Measurements from ENCODE around the gene TSPAN5. TPM values are rescaled to one million over a fixed set of nuclear protein-coding genes. Genes with fewer than 3 reads are reported as not detected.

The TSPAN5 gene
- total and polyA plus RNA-seq, 10 donors, result 4.6 to 33.6 (median 22.9) TPM

DNA sequence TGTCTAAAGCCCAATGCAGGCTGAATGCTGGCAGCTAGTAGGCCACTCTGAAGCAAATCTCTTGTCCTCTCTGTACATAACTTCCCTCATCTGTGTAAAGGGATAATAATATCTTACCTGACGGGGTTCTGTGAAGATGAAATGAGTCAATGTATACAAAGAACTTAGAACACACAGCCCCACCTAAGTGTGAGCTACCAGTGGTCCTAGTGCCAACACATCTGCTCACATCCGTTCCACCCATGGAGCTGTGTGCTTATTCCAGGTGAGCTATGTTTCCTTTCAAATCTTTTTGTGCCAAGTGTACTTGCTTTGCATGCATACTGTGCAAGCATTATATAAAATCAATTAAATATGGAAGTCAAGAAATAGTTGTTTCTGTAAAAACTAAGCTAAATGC, 116.4 kb downstream of the TSPAN5 start:
- no peak overlapping the region for H3K4me3 ChIP-seq
- DNase-seq, result no peak
- no peaks in the 10 kb centered on the region for H3K9me3 ChIP-seq
- no peaks in the 10 kb centered on the region for H3K36me3 ChIP-seq
- intact Hi-C loops (cut with DNase I; ENCODE audit: low total_unique reads), result no loop called here
- TF ChIP-seq, protein P1, sequence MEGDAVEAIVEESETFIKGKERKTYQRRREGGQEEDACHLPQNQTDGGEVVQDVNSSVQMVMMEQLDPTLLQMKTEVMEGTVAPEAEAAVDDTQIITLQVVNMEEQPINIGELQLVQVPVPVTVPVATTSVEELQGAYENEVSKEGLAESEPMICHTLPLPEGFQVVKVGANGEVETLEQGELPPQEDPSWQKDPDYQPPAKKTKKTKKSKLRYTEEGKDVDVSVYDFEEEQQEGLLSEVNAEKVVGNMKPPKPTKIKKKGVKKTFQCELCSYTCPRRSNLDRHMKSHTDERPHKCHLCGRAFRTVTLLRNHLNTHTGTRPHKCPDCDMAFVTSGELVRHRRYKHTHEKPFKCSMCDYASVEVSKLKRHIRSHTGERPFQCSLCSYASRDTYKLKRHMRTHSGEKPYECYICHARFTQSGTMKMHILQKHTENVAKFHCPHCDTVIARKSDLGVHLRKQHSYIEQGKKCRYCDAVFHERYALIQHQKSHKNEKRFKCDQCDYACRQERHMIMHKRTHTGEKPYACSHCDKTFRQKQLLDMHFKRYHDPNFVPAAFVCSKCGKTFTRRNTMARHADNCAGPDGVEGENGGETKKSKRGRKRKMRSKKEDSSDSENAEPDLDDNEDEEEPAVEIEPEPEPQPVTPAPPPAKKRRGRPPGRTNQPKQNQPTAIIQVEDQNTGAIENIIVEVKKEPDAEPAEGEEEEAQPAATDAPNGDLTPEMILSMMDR (IDR thresholded peaks at IDR 0.05 in 8 of 11, conservative IDR thresholded peaks at IDR 0.05 in 3 of 11), result no peak
- TF ChIP-seq POLR2AphosphoS5 (IDR thresholded peaks at IDR 0.05), result no peak
- 93 to 97% (median 95%) methylated on average over 2 of the region's 2 CpGs for WGBS, 5 donors
- H3K27me3 ChIP-seq (replicated peaks in 1 of 7), result no peaks in the 10 kb centered on the region
- H3K27ac ChIP-seq, result no peak overlapping the region
- H3K4me1 ChIP-seq, result peaks cover 0 to 4% (median 0%) of the 10 kb centered on the region in 6 donors

DNA sequence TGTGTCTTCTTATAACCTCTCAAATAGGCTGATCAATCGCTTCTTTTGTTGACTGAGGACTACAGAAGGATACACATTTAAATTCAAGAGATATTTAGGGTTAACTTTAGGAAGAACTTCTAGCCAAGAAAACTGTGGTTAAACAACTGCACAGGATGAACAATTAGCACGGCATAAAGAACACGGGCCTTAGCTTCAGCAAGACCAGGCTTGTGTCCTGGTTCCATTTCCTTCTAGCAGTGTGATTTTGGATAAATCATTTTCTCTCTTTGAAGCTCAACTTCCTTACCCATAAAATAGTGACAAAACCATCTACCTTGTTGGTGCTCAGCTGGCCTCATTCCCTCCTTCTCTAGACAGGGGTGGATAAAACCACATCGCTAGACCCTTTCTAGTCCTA, 117.6 kb downstream of the TSPAN5 start:
- TF ChIP-seq, protein P1 (IDR thresholded peaks at IDR 0.05 in 8 of 11, conservative IDR thresholded peaks at IDR 0.05 in 3 of 11), result no peak
- no peak for TF ChIP-seq POLR2A (IDR thresholded peaks at IDR 0.05)
- no peak for TF ChIP-seq POLR2AphosphoS5 (IDR thresholded peaks at IDR 0.05)
- H3K27ac ChIP-seq, result no peak overlapping the region
- no peaks in the 10 kb centered on the region for H3K9me3 ChIP-seq
- intact Hi-C loops (cut with DNase I; ENCODE audit: low total_unique reads), result no loop called here
- no peaks in the 10 kb centered on the region for H3K36me3 ChIP-seq
- DNase-seq, result no peak
- H3K27me3 ChIP-seq (replicated peaks in 1 of 7), result no peaks in the 10 kb centered on the region
- WGBS, 5 donors, result 83 to 90% (median 84%) methylated on average over 4 of the region's 4 CpGs
- H3K4me1 ChIP-seq, result no peaks in the 10 kb centered on the region
- no peak overlapping the region for H3K4me3 ChIP-seq

DNA sequence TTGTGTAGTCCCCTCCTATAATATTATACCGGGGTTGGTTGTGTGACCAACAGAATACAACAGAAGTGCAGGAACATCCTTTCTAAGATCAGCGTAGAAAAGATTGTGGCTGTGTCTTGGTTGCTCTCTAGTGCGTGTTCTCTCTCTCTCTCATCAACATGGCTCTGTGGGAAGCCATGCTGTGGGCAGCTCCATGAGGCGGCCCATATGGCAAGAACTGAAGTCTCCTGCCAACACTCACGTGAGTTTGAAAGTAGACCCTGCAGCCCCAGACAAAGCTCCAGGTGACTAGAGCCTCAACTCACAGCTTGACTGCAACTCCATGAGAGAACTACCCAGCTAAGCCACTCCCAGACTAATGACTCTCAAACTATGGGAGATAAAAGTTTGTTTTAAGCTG, 118.7 kb downstream of the TSPAN5 start:
- intact Hi-C loops (cut with DNase I; ENCODE audit: low total_unique reads), result no loop called here
- no peaks in the 10 kb centered on the region for H3K9me3 ChIP-seq
- H3K36me3 ChIP-seq, result no peaks in the 10 kb centered on the region
- TF ChIP-seq, protein P1 (IDR thresholded peaks at IDR 0.05 in 8 of 11, conservative IDR thresholded peaks at IDR 0.05 in 3 of 11), result no peak
- no peak for TF ChIP-seq POLR2A (IDR thresholded peaks at IDR 0.05)
- no peak for TF ChIP-seq POLR2AphosphoS5 (IDR thresholded peaks at IDR 0.05)
- DNase-seq, result no peak
- no peaks in the 10 kb centered on the region for H3K4me1 ChIP-seq
- no peaks in the 10 kb centered on the region for H3K27me3 ChIP-seq (replicated peaks in 1 of 7)
- H3K4me3 ChIP-seq, result no peak overlapping the region
- no peak overlapping the region for H3K27ac ChIP-seq
- WGBS, 5 donors, result 86 to 97% (median 96%) methylated on average over 5 of the region's 5 CpGs

DNA sequence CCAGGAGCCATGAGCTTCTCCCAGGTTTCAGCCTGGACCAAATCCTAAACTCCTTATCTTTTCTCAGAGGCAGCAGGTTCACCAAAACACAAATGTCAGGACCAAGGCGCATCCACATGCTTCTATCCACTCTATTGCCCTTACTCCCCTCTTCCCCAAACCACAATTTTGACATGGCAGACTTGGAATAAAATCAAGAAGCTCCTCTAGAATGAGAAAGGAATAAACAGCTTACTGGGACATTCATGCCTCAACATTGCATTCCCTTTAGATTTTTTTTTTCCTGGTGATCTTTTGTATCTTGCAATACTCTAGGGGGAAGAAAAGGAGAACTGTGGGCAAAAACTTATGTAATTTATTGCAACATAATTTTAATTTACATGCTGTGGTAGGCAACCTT, 119.1 kb downstream of the TSPAN5 start:
- no peak for TF ChIP-seq POLR2AphosphoS5 (IDR thresholded peaks at IDR 0.05)
- TF ChIP-seq, protein P1 (IDR thresholded peaks at IDR 0.05 in 8 of 11, conservative IDR thresholded peaks at IDR 0.05 in 3 of 11), result no peak
- TF ChIP-seq POLR2A (IDR thresholded peaks at IDR 0.05), result no peak
- intact Hi-C loops (cut with DNase I; ENCODE audit: low total_unique reads), result no loop called here
- 89 to 97% (median 94%) methylated on average over 1 of the region's 1 CpG for WGBS, 5 donors

More for the DNA sequence above, 119.1 kb downstream of the TSPAN5 start:
- H3K4me1 ChIP-seq, result no peaks in the 10 kb centered on the region
- H3K4me3 ChIP-seq, result no peak overlapping the region
- no peak for DNase-seq
- no peaks in the 10 kb centered on the region for H3K27me3 ChIP-seq (replicated peaks in 1 of 7)
- H3K27ac ChIP-seq, result no peak overlapping the region
- H3K36me3 ChIP-seq, result no peaks in the 10 kb centered on the region
- no peaks in the 10 kb centered on the region for H3K9me3 ChIP-seq
